Activated naive CD8-positive, alpha-beta T cell treated with anti-CD3 and anti-CD28 coated beads, Interleukin-2, amount 50 U/mL, for 24 hours (primary cell): ENCODE data around the gene HOGA1.

Experiments
- ATAC-seq: fragments of 150-1000 bp; cut with Tn5 transposase; one replicate; pipeline ENCODE4 v1.10.0; 2021
- DNase-seq: peaks from one replicate; pipeline ENCODE4 v3.0.0; 2021
- H3K27ac Mint-ChIP-seq: one replicate; pipeline ENCODE4 v1.8.0; 2021; ENCODE audit warnings: mild to moderate bottlenecking, mixed read lengths
- H3K27me3 Mint-ChIP-seq: one replicate; pipeline ENCODE4 v1.8.0; 2021; ENCODE audit warnings: mixed read lengths
- H3K36me3 Mint-ChIP-seq: one replicate; pipeline ENCODE4 v1.8.0; 2021; ENCODE audit warnings: low read depth, mixed read lengths
- H3K4me1 Mint-ChIP-seq: one replicate; pipeline ENCODE4 v1.8.0; 2021; ENCODE audit warnings: mixed read lengths
- H3K4me3 Mint-ChIP-seq: one replicate; pipeline ENCODE4 v1.8.0; 2021; ENCODE audit warnings: mild to moderate bottlenecking, moderate library complexity, mixed read lengths
- H3K9me3 Mint-ChIP-seq: one replicate; pipeline ENCODE4 v1.8.0; 2021; ENCODE audit warnings: mixed read lengths

Gene HOGA1

GRCh38 chr10:97601268-97602215 is 17.4 kb downstream of the HOGA1 start:
- H3K4me3 Mint-ChIP-seq: no peak overlapping the region
- ATAC-seq (no peak), DNase-seq (no peak)
- no peaks in the 10 kb centered on the region for H3K4me1 Mint-ChIP-seq
- no peaks in the 10 kb centered on the region for H3K9me3 Mint-ChIP-seq
- no peak overlapping the region for H3K27ac Mint-ChIP-seq
- no peaks in the 10 kb centered on the region for H3K36me3 Mint-ChIP-seq
- H3K27me3 Mint-ChIP-seq: peaks cover 2% of the 10 kb centered on the region

- H3K36me3 Mint-ChIP-seq: no peaks in the 10 kb centered on the region
- H3K9me3 Mint-ChIP-seq: no peaks in the 10 kb centered on the region
- H3K27me3 Mint-ChIP-seq: peaks cover 2% of the 10 kb centered on the region
- H3K4me1 Mint-ChIP-seq: no peaks in the 10 kb centered on the region
- DNase-seq (no peak), ATAC-seq (no peak)
- no peak overlapping the region for H3K4me3 Mint-ChIP-seq
- H3K27ac Mint-ChIP-seq: no peak overlapping the region
Measured at GRCh38 chr10:97607095-97607636, 23.0 kb downstream of the HOGA1 start.

- Mint-ChIP-seq H3K4me1 (no peaks in the 10 kb centered on the region), H3K4me3 (no peak overlapping the region)
- DNase-seq: no peak
Measured at GRCh38 chr10:97608991-97609561, 24.9 kb downstream of the HOGA1 start.

GRCh38 chr10:97611473-97611872 is 27.3 kb downstream of the HOGA1 start:
- peaks cover 3% of the 10 kb centered on the region for H3K36me3 Mint-ChIP-seq
- H3K27me3 Mint-ChIP-seq: no peaks in the 10 kb centered on the region
- no peak overlapping the region for H3K4me3 Mint-ChIP-seq
- ATAC-seq (no peak), DNase-seq (no peak)
- no peaks in the 10 kb centered on the region for H3K9me3 Mint-ChIP-seq
- no peak overlapping the region for H3K27ac Mint-ChIP-seq
- no peaks in the 10 kb centered on the region for H3K4me1 Mint-ChIP-seq

More at GRCh38 chr10:97608991-97609561, 24.9 kb downstream of the HOGA1 start:
- Mint-ChIP-seq H3K9me3 (no peaks in the 10 kb centered on the region), H3K36me3 (no peaks in the 10 kb centered on the region), H3K27me3 (peaks cover 2% of the 10 kb centered on the region), H3K27ac (no peak overlapping the region)
- no peak for ATAC-seq

DNA sequence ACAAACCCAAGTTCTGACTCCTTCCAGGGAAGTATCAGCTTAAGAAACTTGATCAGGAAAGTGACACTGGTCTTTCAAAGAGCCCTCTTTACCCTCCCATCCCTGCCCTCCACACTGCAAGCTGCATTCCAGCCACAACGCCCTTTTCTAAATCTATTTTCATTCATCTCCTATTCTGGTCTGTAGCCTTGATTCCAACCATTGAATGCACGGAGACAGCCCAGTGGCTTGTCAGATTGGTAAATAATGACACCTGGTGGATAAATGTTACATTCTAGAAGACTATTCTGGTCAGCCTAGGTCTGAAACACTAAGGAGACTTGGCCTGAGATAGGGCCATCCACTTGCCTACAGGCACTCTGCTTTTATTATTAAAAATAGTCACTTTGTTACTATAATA is 28.2 kb downstream of the HOGA1 start:
- DNase-seq (no peak), ATAC-seq (no peak)
- H3K4me3 Mint-ChIP-seq: no peak overlapping the region
- H3K4me1 Mint-ChIP-seq: no peaks in the 10 kb centered on the region
- H3K9me3 Mint-ChIP-seq: no peaks in the 10 kb centered on the region
- H3K27ac Mint-ChIP-seq: no peak overlapping the region
- H3K36me3 Mint-ChIP-seq: peaks cover 3% of the 10 kb centered on the region
- H3K27me3 Mint-ChIP-seq: no peaks in the 10 kb centered on the region

DNA sequence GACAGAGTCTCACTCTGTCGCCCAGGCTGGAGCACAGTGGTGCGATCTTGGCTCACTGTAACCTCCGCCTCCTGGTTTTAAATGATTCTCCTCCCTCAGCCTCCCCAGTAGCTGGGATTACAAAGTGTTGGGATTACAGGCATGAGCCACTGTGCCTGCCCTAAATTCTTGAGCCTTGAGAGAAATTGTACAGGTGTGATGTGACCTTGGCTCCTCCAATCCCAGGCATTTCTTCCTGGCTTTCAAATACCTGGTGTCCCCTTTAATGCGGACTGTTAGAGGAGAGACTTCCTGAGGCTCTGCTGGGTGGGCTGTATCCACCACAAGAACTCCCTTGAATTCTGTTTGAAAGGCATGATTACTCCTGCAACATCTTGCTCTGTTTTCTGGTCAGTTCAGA is 34.1 kb downstream of the HOGA1 start:
- Mint-ChIP-seq H3K4me3 (no peak overlapping the region), H3K27me3 (no peaks in the 10 kb centered on the region), H3K4me1 (no peaks in the 10 kb centered on the region), H3K27ac (no peak overlapping the region), H3K36me3 (peaks cover 3% of the 10 kb centered on the region), H3K9me3 (no peaks in the 10 kb centered on the region)
- ATAC-seq (no peak), DNase-seq (no peak)

DNA sequence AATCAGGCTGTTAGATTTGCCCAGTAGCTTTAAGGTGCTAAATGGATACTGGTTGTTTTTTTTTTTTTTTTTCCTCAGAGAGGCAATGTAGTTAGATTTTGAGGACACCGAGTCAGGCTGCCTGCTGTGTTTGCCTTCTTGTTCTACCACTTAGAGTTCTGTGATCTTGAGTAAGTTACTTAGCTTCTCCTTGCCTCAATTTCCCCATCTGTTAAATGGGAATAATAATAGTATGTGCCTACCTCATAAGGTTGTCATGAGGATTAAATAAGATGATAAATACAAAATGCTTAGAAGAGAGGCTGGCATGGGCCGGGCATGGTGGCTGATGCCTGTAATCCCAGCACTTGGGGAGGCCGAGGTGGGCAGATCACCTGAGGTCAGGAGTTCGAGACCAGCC is 34.5 kb downstream of the HOGA1 start:
- peaks cover 3% of the 10 kb centered on the region for H3K36me3 Mint-ChIP-seq
- ATAC-seq: no peak
- H3K9me3 Mint-ChIP-seq: no peaks in the 10 kb centered on the region
- DNase-seq: no peak
- no peaks in the 10 kb centered on the region for H3K27me3 Mint-ChIP-seq
- no peaks in the 10 kb centered on the region for H3K4me1 Mint-ChIP-seq
- H3K4me3 Mint-ChIP-seq: no peak overlapping the region
- no peak overlapping the region for H3K27ac Mint-ChIP-seq

DNA sequence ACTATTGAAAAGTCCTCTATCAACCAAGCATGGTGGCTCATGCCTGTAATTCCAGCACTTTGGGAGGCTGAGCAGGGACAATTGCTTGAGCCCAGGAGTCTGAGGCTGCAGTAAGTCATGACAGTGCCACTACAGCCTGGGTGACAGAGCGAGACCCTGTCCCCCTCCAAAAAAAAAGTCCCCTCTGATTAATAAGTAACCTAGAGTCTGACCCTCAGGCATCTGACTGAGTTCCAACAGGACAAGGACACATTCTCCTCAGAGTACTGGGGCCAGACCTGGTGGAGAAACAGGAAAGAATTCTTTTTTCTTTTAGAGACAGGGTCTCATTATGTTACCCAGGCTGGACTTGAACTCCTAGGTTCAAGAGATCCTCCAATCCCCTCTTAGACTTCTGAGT is 39.1 kb downstream of the HOGA1 start:
- Mint-ChIP-seq H3K27me3 (no peaks in the 10 kb centered on the region), H3K27ac (no peak overlapping the region), H3K9me3 (no peaks in the 10 kb centered on the region), H3K4me3 (no peak overlapping the region), H3K36me3 (no peaks in the 10 kb centered on the region), H3K4me1 (no peaks in the 10 kb centered on the region)
- DNase-seq (no peak), ATAC-seq (no peak)

GRCh38 chr10:97627731-97628130 is 43.5 kb downstream of the HOGA1 start:
- no peak for ATAC-seq
- H3K36me3 Mint-ChIP-seq: no peaks in the 10 kb centered on the region

DNA sequence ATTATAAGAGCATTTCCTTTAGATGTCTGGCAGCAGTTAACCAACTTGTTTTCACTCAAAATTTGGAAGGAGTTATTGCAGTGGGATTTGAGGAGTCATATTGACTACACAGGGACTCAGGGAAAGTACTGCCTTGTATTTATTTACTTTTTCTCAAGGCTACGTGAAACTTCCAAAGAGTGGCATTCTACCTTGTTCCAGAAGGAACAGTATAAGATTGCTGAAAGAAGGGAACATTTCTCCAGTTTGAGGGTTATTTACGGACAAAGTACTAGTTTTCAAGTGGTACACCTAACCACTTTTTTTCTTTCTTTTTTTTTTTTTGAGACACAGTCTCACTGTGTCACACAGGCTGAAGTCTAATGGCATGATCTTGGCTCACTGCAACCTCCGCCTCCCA is 44.0 kb downstream of the HOGA1 start:
- H3K4me3 Mint-ChIP-seq: no peak overlapping the region
- H3K27ac Mint-ChIP-seq: no peak overlapping the region
- no peaks in the 10 kb centered on the region for H3K9me3 Mint-ChIP-seq
- DNase-seq (no peak), ATAC-seq (no peak)
- peaks cover 1% of the 10 kb centered on the region for H3K36me3 Mint-ChIP-seq
- peaks cover 10% of the 10 kb centered on the region for H3K4me1 Mint-ChIP-seq
- H3K27me3 Mint-ChIP-seq: peaks cover under 1% of the 10 kb centered on the region

More at GRCh38 chr10:97627731-97628130, 43.5 kb downstream of the HOGA1 start:
- no peaks in the 10 kb centered on the region for H3K9me3 Mint-ChIP-seq
- no peak for DNase-seq
- no peaks in the 10 kb centered on the region for H3K27me3 Mint-ChIP-seq
- no peak overlapping the region for H3K27ac Mint-ChIP-seq
- H3K4me3 Mint-ChIP-seq: no peak overlapping the region
- H3K4me1 Mint-ChIP-seq: peaks cover 5% of the 10 kb centered on the region

DNA sequence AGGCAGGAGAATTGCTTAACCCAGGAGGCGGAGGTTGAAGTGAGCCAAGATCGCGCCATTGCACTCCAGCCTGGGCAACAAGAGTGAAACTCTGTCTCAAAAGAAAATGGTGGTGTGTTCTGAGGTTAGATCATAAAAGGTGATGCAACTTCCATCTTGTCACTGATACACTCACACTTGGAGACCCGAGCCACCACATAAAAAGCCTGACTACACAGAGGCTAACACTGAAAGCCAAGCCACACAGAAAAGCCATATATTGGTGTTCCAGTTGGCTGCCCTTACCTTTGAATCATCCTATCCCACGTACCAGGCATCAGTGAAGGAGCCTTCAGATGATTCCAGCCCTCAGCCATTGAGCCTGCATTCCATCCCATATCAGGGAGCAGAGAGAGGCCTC is 45.1 kb downstream of the HOGA1 start:
- Mint-ChIP-seq H3K4me1 (peaks cover 17% of the 10 kb centered on the region), H3K27ac (no peak overlapping the region), H3K36me3 (peaks cover 3% of the 10 kb centered on the region), H3K9me3 (no peaks in the 10 kb centered on the region), H3K4me3 (no peak overlapping the region), H3K27me3 (peaks cover 2% of the 10 kb centered on the region)
- ATAC-seq: no peak
- no peak for DNase-seq

DNA sequence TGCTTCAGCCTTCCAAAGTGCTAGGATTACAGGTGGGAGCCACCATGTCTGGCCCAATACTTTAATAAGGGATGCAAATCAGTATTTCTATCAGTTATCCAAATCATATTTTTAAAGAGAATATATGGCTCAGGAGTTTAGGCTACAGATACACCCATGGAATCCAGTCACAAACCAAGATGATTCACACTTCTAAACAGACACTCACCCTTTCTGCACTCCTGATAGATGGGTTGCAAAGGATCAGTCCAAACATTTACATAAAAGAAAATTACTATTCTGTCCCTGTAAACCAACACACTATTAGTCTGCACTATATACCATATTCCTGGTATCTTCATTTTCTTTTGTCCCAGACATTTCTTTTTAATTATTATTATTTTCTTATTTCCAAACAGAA is 46.9 kb downstream of the HOGA1 start:
- no peak overlapping the region for H3K27ac Mint-ChIP-seq
- H3K4me1 Mint-ChIP-seq: peaks cover 17% of the 10 kb centered on the region
- peaks cover 3% of the 10 kb centered on the region for H3K36me3 Mint-ChIP-seq
- no peak overlapping the region for H3K4me3 Mint-ChIP-seq
- no peak for ATAC-seq
- no peaks in the 10 kb centered on the region for H3K9me3 Mint-ChIP-seq
- DNase-seq: no peak
- peaks cover 2% of the 10 kb centered on the region for H3K27me3 Mint-ChIP-seq

DNA sequence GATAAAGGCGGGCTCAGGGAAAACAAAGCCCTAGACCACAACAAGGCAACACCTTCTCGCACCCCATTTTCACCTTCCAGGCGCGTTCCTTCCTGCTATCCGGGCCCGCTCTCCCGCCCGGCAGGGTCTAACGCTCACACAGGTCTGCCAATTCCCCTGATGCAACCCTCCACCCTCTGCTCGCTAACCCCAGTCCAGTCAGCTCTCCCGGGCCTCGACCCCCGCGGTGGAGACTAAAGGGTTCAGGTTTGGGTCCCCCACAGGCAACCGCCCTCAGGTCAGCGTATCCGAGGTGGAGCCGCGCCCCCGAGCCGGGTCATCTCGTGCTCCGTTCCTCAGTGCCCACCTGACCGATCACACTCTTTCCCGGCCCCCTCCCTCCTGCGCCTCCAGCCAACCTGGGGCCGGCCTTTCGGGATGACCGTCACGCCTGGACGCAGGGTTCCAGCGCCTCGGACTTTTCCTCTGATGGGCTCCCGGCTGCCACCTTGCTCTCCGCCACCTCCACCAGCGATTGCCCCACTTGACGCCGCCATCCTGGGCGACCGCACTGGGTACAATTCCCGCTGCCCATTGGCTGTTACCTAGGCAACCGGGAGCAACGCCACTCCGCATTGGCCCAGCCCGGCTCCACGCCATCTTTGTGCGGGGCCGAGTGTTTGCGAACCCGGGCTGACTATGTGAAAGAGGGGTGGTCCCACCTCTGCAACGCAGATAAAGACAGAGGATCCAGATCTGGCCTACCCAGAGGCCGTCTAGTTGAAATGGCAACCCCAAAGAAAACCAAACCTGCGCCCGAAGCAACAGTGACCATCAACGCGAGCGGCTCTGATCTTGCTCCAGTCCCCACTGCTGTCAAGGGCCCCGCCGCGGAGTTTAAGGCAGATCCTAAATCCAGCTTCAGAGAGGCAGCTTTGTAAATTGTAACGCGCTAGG is 49.0 kb downstream of the HOGA1 start, which contains the start of gene MORN4:
MORN4 (minus strand) TSS at position 552 of the 936 bp plus-strand sequence. CDS start 13,847 bp downstream, outside the sequence.
- peak; percentile 97 for ATAC-seq
- peak; percentile 90 for DNase-seq
- H3K4me1 Mint-ChIP-seq: peaks cover 17% of the 10 kb centered on the region

GRCh38 chr10:97633921-97634320 is 49.7 kb downstream of the HOGA1 start:
- Mint-ChIP-seq H3K27me3 (peaks cover 2% of the 10 kb centered on the region), H3K9me3 (no peaks in the 10 kb centered on the region), H3K36me3 (peaks cover 3% of the 10 kb centered on the region), H3K4me3 (peak overlapping the region; percentile 99), H3K27ac (peak overlapping the region; percentile 96), H3K4me1 (peaks cover 17% of the 10 kb centered on the region)
- ATAC-seq (peak; percentile 41), DNase-seq (no peak)

More for the DNA sequence above, 49.0 kb downstream of the HOGA1 start, which contains the start of gene MORN4:
- no peaks in the 10 kb centered on the region for H3K9me3 Mint-ChIP-seq
- H3K27ac Mint-ChIP-seq: peak within 1 kb of the TSS; percentile 96
- peaks cover 3% of the 10 kb centered on the region for H3K36me3 Mint-ChIP-seq
- H3K27me3 Mint-ChIP-seq: peaks cover 2% of the 10 kb centered on the region
- H3K4me3 Mint-ChIP-seq: peak within 1 kb of the TSS; percentile 99
